C4-2B (cell line): ENCODE measurements around the gene C3orf38.

Source experiments
- CTCF ChIP-seq: fragments of 450-650 bp; conservative IDR thresholded peaks from 2 replicates; pipeline ENCODE4 v1.5.1; 2017; ENCODE audit warnings: mild to moderate bottlenecking
- ZFX ChIP-seq: fragments of 450-650 bp; IDR thresholded peaks from 2 replicates; pipeline ENCODE4 v1.6.1; 2017

DNA sequence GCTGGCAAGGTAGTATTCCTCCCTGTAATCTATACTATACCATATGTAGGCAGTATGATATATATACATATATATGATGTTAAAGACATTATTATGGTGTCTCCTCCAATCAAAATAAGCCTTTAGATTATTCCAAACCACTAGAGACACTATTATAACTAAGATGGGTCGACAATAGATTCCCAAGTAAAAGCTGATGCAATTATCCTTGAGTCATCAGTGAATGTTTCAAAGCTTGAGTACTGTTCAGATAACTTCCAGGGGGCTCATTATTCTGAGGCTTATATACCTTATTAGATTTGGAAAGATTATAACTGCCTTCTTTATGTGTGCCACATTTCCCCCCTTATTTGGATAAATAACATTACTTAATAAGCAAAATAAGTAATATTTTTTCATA lies 11.9 kb upstream of the C3orf38 start:
- TF ChIP-seq CTCF (no peak), ZFX (no peak)
